WTC11 (cell line): ENCODE measurements around the gene FGF11.

Experiments used
- CTCF ChIP-seq: fragments of 200-600 bp; IDR thresholded peaks from 2 replicates; pipeline ENCODE4 v1.8.0; 2022; ENCODE audit warnings: antibody characterized with exemption
- ERG ChIP-seq: fragments of 250-450 bp; sonication (Bioruptor Pico); IDR thresholded peaks from 2 replicates; pipeline ENCODE4 v1.8.0; 2021; ENCODE audit warnings: mild to moderate bottlenecking
- ETV6 ChIP-seq: sonication (generic); formaldehyde crosslinking; IDR thresholded peaks from 2 replicates; pipeline ENCODE4 v1.8.1; 2022; ENCODE audit warnings: mild to moderate bottlenecking, missing genetic modification reagents
- NFYB ChIP-seq: sonication (generic); formaldehyde crosslinking; conservative IDR thresholded peaks from 2 replicates; pipeline ENCODE4 v1.8.0; 2022; ENCODE audit warnings: low read depth, missing genetic modification reagents
- SP1 ChIP-seq: sonication (generic); formaldehyde crosslinking; conservative IDR thresholded peaks from 2 replicates; pipeline ENCODE4 v1.8.1; 2022; ENCODE audit warnings: missing genetic modification reagents
- TP53 ChIP-seq: sonication (generic); formaldehyde crosslinking; IDR thresholded peaks from 2 replicates; pipeline ENCODE4 v1.8.1; 2023; ENCODE audit warnings: mild to moderate bottlenecking, missing genetic modification reagents
- ZNF121 ChIP-seq: sonication (generic); formaldehyde crosslinking; IDR thresholded peaks from 2 replicates; pipeline ENCODE4 v1.8.0; 2023; ENCODE audit warnings: missing genetic modification reagents
- ZNF138 ChIP-seq: sonication (generic); formaldehyde crosslinking; conservative IDR thresholded peaks from 2 replicates; pipeline ENCODE4 v1.8.1; 2022; ENCODE audit warnings: mild to moderate bottlenecking, moderate library complexity, missing genetic modification reagents
- ZNF219 ChIP-seq: sonication (generic); formaldehyde crosslinking; IDR thresholded peaks from 2 replicates; pipeline ENCODE4 v1.8.0; 2023; ENCODE audit warnings: missing genetic modification reagents, mild to moderate bottlenecking, borderline replicate concordance
- TF ChIP-seq, protein P1 (sequence below): sonication (generic); formaldehyde crosslinking; IDR thresholded peaks from 2 replicates; pipeline ENCODE4 v1.8.1; 2023; ENCODE audit warnings: mild to moderate bottlenecking, missing genetic modification reagents, borderline replicate concordance
- TF ChIP-seq, protein P2 (sequence below): sonication (generic); formaldehyde crosslinking; IDR thresholded peaks from 2 replicates; pipeline ENCODE4 v1.8.0; 2022; ENCODE audit warnings: mild to moderate bottlenecking, missing genetic modification reagents
- TF ChIP-seq, protein P3 (sequence below): sonication (generic); formaldehyde crosslinking; IDR thresholded peaks from 2 replicates; pipeline ENCODE4 v1.8.0; 2023; ENCODE audit warnings: mild to moderate bottlenecking, missing genetic modification reagents
- TF ChIP-seq, protein P4 (sequence below): sonication (generic); formaldehyde crosslinking; IDR thresholded peaks from 2 replicates; pipeline ENCODE4 v1.8.1; 2023; ENCODE audit warnings: mild to moderate bottlenecking, missing genetic modification reagents, moderate library complexity

GRCh38 chr17:7426203-7426863 lies 13.0 kb upstream of the FGF11 start:
- no peak for TF ChIP-seq TP53 (CRISPR knock-in tag)
- TF ChIP-seq CTCF: no peak
- TF ChIP-seq ZNF138 (CRISPR knock-in tag): no peak
- no peak for TF ChIP-seq ETV6 (CRISPR knock-in tag)
- no peak for TF ChIP-seq SP1 (CRISPR knock-in tag)
- TF ChIP-seq, protein P1, sequence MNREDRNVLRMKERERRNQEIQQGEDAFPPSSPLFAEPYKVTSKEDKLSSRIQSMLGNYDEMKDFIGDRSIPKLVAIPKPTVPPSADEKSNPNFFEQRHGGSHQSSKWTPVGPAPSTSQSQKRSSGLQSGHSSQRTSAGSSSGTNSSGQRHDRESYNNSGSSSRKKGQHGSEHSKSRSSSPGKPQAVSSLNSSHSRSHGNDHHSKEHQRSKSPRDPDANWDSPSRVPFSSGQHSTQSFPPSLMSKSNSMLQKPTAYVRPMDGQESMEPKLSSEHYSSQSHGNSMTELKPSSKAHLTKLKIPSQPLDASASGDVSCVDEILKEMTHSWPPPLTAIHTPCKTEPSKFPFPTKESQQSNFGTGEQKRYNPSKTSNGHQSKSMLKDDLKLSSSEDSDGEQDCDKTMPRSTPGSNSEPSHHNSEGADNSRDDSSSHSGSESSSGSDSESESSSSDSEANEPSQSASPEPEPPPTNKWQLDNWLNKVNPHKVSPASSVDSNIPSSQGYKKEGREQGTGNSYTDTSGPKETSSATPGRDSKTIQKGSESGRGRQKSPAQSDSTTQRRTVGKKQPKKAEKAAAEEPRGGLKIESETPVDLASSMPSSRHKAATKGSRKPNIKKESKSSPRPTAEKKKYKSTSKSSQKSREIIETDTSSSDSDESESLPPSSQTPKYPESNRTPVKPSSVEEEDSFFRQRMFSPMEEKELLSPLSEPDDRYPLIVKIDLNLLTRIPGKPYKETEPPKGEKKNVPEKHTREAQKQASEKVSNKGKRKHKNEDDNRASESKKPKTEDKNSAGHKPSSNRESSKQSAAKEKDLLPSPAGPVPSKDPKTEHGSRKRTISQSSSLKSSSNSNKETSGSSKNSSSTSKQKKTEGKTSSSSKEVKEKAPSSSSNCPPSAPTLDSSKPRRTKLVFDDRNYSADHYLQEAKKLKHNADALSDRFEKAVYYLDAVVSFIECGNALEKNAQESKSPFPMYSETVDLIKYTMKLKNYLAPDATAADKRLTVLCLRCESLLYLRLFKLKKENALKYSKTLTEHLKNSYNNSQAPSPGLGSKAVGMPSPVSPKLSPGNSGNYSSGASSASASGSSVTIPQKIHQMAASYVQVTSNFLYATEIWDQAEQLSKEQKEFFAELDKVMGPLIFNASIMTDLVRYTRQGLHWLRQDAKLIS: no peak
- TF ChIP-seq, protein P2, sequence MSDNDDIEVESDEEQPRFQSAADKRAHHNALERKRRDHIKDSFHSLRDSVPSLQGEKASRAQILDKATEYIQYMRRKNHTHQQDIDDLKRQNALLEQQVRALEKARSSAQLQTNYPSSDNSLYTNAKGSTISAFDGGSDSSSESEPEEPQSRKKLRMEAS (CRISPR knock-in tag): no peak
- TF ChIP-seq ZNF121 (CRISPR knock-in tag): no peak
- TF ChIP-seq, protein P3, sequence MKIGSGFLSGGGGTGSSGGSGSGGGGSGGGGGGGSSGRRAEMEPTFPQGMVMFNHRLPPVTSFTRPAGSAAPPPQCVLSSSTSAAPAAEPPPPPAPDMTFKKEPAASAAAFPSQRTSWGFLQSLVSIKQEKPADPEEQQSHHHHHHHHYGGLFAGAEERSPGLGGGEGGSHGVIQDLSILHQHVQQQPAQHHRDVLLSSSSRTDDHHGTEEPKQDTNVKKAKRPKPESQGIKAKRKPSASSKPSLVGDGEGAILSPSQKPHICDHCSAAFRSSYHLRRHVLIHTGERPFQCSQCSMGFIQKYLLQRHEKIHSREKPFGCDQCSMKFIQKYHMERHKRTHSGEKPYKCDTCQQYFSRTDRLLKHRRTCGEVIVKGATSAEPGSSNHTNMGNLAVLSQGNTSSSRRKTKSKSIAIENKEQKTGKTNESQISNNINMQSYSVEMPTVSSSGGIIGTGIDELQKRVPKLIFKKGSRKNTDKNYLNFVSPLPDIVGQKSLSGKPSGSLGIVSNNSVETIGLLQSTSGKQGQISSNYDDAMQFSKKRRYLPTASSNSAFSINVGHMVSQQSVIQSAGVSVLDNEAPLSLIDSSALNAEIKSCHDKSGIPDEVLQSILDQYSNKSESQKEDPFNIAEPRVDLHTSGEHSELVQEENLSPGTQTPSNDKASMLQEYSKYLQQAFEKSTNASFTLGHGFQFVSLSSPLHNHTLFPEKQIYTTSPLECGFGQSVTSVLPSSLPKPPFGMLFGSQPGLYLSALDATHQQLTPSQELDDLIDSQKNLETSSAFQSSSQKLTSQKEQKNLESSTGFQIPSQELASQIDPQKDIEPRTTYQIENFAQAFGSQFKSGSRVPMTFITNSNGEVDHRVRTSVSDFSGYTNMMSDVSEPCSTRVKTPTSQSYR: no peak
- no peak for TF ChIP-seq NFYB (CRISPR knock-in tag)
- TF ChIP-seq, protein P4, sequence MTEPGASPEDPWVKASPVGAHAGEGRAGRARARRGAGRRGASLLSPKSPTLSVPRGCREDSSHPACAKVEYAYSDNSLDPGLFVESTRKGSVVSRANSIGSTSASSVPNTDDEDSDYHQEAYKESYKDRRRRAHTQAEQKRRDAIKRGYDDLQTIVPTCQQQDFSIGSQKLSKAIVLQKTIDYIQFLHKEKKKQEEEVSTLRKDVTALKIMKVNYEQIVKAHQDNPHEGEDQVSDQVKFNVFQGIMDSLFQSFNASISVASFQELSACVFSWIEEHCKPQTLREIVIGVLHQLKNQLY (CRISPR knock-in tag): no peak
- TF ChIP-seq ERG (CRISPR knock-in tag): no peak
- no peak for TF ChIP-seq ZNF219 (CRISPR knock-in tag)
